NCI-H2081 treated with DMSO at 0.1 percent for 48 hours (cell line): Measurements from ENCODE around the gene CELF3.
"Not testable (repeated sequence)": the region's sequence is repeated elsewhere in the genome, so short reads cannot be mapped to it uniquely, and the experiment has no call there.

Experiments
- DNase-seq: peaks from one replicate; lab custom pipeline; 2025; lab: John Stamatoyannopoulos, UW

Gene CELF3

GRCh38 chr1:151703813-151704212 is 12.8 kb downstream of the CELF3 start:
- DNase-seq = no peak

GRCh38 chr1:151702936-151703335 is 13.7 kb downstream of the CELF3 start:
- no peak for DNase-seq

GRCh38 chr1:151701515-151701914 is 15.1 kb downstream of the CELF3 start:
- DNase-seq = no peak

GRCh38 chr1:151693057-151693651 is 23.4 kb downstream of the CELF3 start:
- DNase-seq = no peak

GRCh38 chr1:151692226-151692625 is 24.4 kb downstream of the CELF3 start:
- DNase-seq = no peak

- DNase-seq = no peak
Observed at GRCh38 chr1:151689494-151689893, 27.1 kb downstream of the CELF3 start.

GRCh38 chr1:151686561-151686960 is 30.0 kb downstream of the CELF3 start:
- no peak for DNase-seq

GRCh38 chr1:151684128-151684527 is 32.5 kb downstream of the CELF3 start:
- DNase-seq = no peak

- not testable (repeated sequence) for DNase-seq
Observed at GRCh38 chr1:151682901-151683300, 33.7 kb downstream of the CELF3 start.

GRCh38 chr1:151681923-151682322 is 34.7 kb downstream of the CELF3 start:
- DNase-seq = no peak

GRCh38 chr1:151680826-151681225 is 35.8 kb downstream of the CELF3 start:
- DNase-seq = no peak

GRCh38 chr1:151680391-151680790 is 36.2 kb downstream of the CELF3 start:
- DNase-seq = no peak

- no peak for DNase-seq
Observed at GRCh38 chr1:151673407-151673806, 43.2 kb downstream of the CELF3 start.

GRCh38 chr1:151670036-151670675 is 46.4 kb downstream of the CELF3 start:
- DNase-seq = not testable (repeated sequence)

GRCh38 chr1:151668090-151668489 is 48.5 kb downstream of the CELF3 start:
- no peak for DNase-seq

- no peak for DNase-seq
Observed at GRCh38 chr1:151661751-151662150, 54.9 kb downstream of the CELF3 start.

- DNase-seq = no peak
Observed at GRCh38 chr1:151655371-151655770, 61.2 kb downstream of the CELF3 start.

- DNase-seq = no peak
Observed at GRCh38 chr1:151653397-151653796, 63.2 kb downstream of the CELF3 start.
